ENCODE measurements around the gene BTBD7.

BTBD7 gene

GRCh38 chr14:93329965-93330608, 2.7 kb downstream of the BTBD7 start:
- no peak for DNase-seq (ENCODE audit: low read depth)

GRCh38 chr14:93328546-93328945, 4.3 kb downstream of the BTBD7 start:
- no peak for DNase-seq (ENCODE audit: low read depth)

- DNase-seq (ENCODE audit: low read depth) = no peak
Observed at GRCh38 chr14:93326196-93326595, 6.6 kb downstream of the BTBD7 start.

GRCh38 chr14:93323600-93324174, 9.1 kb downstream of the BTBD7 start:
- no peak for DNase-seq (ENCODE audit: low read depth)

GRCh38 chr14:93322929-93323599, 9.8 kb downstream of the BTBD7 start:
- DNase-seq (ENCODE audit: low read depth) = no peak

- DNase-seq (ENCODE audit: low read depth) = no peak
Observed at GRCh38 chr14:93320489-93320888, 12.3 kb downstream of the BTBD7 start.

GRCh38 chr14:93319958-93320357, 12.9 kb downstream of the BTBD7 start:
- no peak for DNase-seq (ENCODE audit: low read depth)

- DNase-seq (ENCODE audit: low read depth) = no peak
Observed at GRCh38 chr14:93319494-93319893, 13.3 kb downstream of the BTBD7 start.

- no peak for DNase-seq (ENCODE audit: low read depth)
Observed at GRCh38 chr14:93318927-93319326, 13.9 kb downstream of the BTBD7 start.

- DNase-seq (ENCODE audit: low read depth) = no peak
Observed at GRCh38 chr14:93317875-93318807, 14.7 kb downstream of the BTBD7 start.

GRCh38 chr14:93317210-93317874, 15.5 kb downstream of the BTBD7 start:
- no peak for DNase-seq (ENCODE audit: low read depth)

GRCh38 chr14:93316716-93317115, 16.1 kb downstream of the BTBD7 start:
- no peak for DNase-seq (ENCODE audit: low read depth)

GRCh38 chr14:93315575-93315974, 17.3 kb downstream of the BTBD7 start:
- no peak for DNase-seq (ENCODE audit: low read depth)

- no peak for DNase-seq (ENCODE audit: low read depth)
Observed at GRCh38 chr14:93311082-93311481, 21.8 kb downstream of the BTBD7 start.

- DNase-seq (ENCODE audit: low read depth) = no peak
Observed at GRCh38 chr14:93309427-93309966, 23.3 kb downstream of the BTBD7 start.

- no peak for DNase-seq (ENCODE audit: low read depth)
Observed at GRCh38 chr14:93308686-93309345, 24.0 kb downstream of the BTBD7 start.

GRCh38 chr14:93306812-93307211, 26.0 kb downstream of the BTBD7 start:
- DNase-seq (ENCODE audit: low read depth) = no peak

- DNase-seq (ENCODE audit: low read depth) = no peak
Observed at GRCh38 chr14:93305725-93306418, 27.0 kb downstream of the BTBD7 start.

GRCh38 chr14:93304771-93305170, 28.1 kb downstream of the BTBD7 start:
- no peak for DNase-seq (ENCODE audit: low read depth)

GRCh38 chr14:93303659-93304058, 29.2 kb downstream of the BTBD7 start:
- no peak for DNase-seq (ENCODE audit: low read depth)
